Activated CD4-positive, alpha-beta memory T cell treated with anti-CD3 and anti-CD28 coated beads for 36 hours (primary cell): ENCODE results near the gene PILRB. TPM values are rescaled to one million over a fixed set of nuclear protein-coding genes. Genes with fewer than 3 reads are reported as not detected.

ENCODE experiments used
- total RNA-seq, 2 experiments: library from RNA; stranded (reverse); gene quantifications; one replicate each; pipeline ENCODE4 v1.2.3, GENCODE V29; 2021

The PILRB gene
- total RNA-seq, 2 experiments from 2014 or later: 27.4 to 30.2 TPM

Other genes starting within 250 kb of the PILRB start
- gene TAF6, start 238.8 kb upstream of the PILRB start, total RNA-seq: 10 to 100 TPM; 54.3 to 63.7 TPM
- 10 to 100 TPM; 11.9 to 12.4 TPM for gene CNPY4, start 238.5 kb upstream of the PILRB start, total RNA-seq
- gene MBLAC1, start 231.2 kb upstream of the PILRB start, total RNA-seq: 1 to 10 TPM; 2.3 to 3.4 TPM
- 100 to 1,000 TPM; 136 to 151 TPM for gene LAMTOR4, start 209.2 kb upstream of the PILRB start, total RNA-seq
- 10 to 100 TPM; 17.9 to 19.7 TPM for gene TRAPPC14, start 199.4 kb upstream of the PILRB start, total RNA-seq
- 1 to 10 TPM; 2.4 to 2.8 TPM for gene GAL3ST4, start 189.5 kb upstream of the PILRB start, total RNA-seq
- gene GPC2, start 180.7 kb upstream of the PILRB start, total RNA-seq: 1 to 10 TPM; 4.8 to 5.5 TPM
- gene STAG3, start 180.2 kb upstream of the PILRB start, total RNA-seq: 10 to 100 TPM; 20.8 to 20.9 TPM
- gene PVRIG, start 138.2 kb upstream of the PILRB start, total RNA-seq: 10 to 100 TPM; 21.0 to 21.2 TPM
- not detected for gene SPDYE3, start 50.4 kb upstream of the PILRB start, total RNA-seq
- gene PILRA, start 15.4 kb downstream of the PILRB start, total RNA-seq: under 1 TPM; 0.31 to 0.76 TPM
- 1 to 10 TPM; 3.9 to 4.0 TPM for gene ZCWPW1, start 70.6 kb downstream of the PILRB start, total RNA-seq
- 10 to 100 TPM; 41.3 to 42.0 TPM for gene MEPCE, start 71.7 kb downstream of the PILRB start, total RNA-seq
- gene PPP1R35, start 78.4 kb downstream of the PILRB start, total RNA-seq: 10 to 100 TPM; 76.0 to 76.5 TPM
- gene SPACDR, start 106.1 kb downstream of the PILRB start, total RNA-seq: 1 to 10 TPM; 3.5 to 3.9 TPM
- 10 to 100 TPM; 87.8 to 89.5 TPM for gene TSC22D4, start 121.1 kb downstream of the PILRB start, total RNA-seq
- gene NYAP1, start 125.8 kb downstream of the PILRB start, total RNA-seq: under 1 TPM; 0.17 to 0.24 TPM
- gene AGFG2, start 181.1 kb downstream of the PILRB start, total RNA-seq: 10 to 100 TPM; 60.9 to 62.5 TPM
- 10 to 100 TPM in 1 of 2 experiments, 1 to 10 TPM in 1; 9.9 to 11.4 TPM for gene SAP25, start 215.8 kb downstream of the PILRB start, total RNA-seq
- gene LRCH4, start 228.0 kb downstream of the PILRB start, total RNA-seq: 10 to 100 TPM; 93.4 to 97.7 TPM
- gene FBXO24, start 228.2 kb downstream of the PILRB start, total RNA-seq: 1 to 10 TPM; 2.2 to 2.6 TPM
- gene PCOLCE, start 244.2 kb downstream of the PILRB start, total RNA-seq: 10 to 100 TPM in 1 of 2 experiments, 1 to 10 TPM in 1; 9.2 to 11.0 TPM